ENCODE measurements around the gene BAIAP2L1.
"Not testable (repeated sequence)": the region's sequence is repeated elsewhere in the genome, so short reads cannot be mapped to it uniquely, and the experiment has no call there.

The BAIAP2L1 gene

DNA sequence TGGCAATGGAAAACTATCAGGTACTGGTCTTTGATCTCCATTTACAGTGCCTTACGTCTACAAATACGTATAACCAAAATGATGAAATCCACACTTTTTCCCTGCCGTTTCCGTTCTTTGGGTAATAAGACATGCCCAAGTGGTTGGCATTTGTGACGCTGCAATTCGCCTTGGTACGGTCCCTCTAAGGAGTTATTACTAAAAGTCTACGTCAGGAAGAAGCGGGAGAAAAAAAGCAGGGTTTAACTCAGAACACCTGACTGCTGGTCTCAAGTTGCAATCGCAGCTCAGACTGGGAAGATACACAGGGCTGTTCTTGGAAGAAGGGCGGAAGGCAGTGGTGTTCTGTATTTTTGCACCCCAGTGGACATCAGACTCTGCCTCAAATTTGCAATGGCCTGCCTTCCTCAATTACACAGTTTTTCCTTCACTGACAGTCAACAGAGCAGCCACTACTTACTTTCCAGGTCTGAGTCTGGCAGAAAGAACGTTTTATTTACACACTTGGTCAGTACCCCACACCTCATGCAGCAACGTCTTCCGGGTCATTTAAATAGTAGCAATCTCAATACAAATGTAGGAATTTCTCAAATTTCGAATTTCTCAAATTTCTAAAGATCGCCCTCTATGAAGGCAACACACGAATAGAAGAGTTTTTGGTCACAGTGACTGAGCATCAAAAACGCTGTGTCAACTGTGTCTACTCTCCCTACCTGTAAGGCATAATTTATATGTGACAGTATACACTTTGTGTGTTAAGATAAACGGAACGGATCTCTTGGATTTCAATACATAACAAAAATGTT lies 2.1 kb downstream of the BAIAP2L1 start:
- DNase-seq, result no peak

DNA sequence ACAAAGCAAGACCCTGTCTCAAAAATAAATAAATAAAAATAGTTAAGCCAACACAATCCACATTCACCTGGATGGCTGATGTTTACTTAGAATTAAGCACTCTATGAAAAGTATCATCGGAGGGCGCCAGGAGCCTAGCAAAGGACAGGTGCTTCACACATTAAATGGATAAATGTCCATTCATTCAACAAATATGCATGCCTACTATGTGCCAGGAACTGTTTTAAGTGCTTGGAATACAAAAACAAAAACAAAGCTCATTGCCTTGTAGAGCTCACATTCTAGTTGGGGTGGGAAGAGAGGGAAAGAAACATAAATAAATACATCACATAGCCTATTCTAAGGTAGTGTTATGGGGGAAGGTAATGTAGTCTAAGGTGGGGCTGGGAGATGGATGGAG lies 4.1 kb downstream of the BAIAP2L1 start:
- DNase-seq, result no peak

DNA sequence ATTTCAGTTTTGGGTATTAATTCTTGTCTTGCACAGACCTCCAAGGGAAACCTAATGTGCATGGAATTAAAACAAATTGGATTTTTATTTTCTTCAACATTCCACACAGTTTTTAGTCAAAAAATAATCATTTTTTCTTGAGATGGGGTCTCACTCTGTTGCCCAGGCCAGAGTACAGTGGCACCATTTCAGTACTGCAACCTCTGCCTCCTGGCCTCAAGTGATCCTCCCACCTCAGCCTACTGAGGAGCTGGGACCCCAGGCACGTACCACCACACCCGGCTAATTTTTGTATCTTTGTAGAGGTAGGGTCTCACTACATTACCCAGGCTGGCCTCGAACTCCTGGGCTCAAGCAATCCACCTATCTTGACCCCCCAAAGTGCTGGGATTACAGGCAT lies 4.9 kb downstream of the BAIAP2L1 start:
- DNase-seq, result no peak

DNA sequence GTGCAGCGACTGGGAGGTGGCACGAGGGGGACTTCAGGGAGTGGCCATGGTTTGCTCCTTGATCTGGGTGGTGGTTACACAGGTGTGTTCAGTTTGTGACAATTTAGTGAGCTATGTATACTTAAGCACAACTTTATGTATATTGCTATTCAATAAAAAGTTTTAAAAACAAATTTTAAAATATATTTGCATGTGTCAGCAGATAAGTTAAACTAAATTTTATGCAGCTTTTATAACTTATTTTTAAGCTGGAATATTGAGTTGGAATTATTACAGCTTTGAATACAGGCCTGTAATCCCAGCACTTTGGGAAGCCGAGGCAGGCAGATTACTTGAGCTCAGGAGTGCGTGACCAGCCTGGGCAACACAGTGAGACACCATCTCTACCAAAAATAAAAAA lies 5.4 kb downstream of the BAIAP2L1 start:
- no peak for DNase-seq

DNA sequence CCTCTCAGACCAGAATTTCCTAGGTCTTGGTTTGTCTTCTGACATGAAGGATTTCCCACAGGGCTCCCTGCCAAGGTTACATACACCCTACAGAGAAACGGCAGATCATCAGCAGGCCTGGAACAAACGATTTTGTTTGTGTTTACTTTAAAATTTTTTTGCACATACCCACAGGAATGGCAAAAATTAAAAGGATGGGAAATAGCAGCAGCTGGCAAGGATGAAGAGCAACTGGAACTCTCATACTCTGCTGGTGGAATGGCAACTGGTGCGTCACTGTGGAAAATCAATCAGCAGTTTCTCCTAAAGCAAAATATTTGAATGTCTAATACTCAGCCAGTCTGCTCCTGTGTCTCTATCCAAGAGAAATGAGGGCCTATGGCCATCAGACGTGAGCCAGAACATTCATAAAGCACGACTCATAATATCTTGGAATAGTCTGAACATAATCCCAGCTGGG lies 6.5 kb downstream of the BAIAP2L1 start:
- DNase-seq, result no peak

DNA sequence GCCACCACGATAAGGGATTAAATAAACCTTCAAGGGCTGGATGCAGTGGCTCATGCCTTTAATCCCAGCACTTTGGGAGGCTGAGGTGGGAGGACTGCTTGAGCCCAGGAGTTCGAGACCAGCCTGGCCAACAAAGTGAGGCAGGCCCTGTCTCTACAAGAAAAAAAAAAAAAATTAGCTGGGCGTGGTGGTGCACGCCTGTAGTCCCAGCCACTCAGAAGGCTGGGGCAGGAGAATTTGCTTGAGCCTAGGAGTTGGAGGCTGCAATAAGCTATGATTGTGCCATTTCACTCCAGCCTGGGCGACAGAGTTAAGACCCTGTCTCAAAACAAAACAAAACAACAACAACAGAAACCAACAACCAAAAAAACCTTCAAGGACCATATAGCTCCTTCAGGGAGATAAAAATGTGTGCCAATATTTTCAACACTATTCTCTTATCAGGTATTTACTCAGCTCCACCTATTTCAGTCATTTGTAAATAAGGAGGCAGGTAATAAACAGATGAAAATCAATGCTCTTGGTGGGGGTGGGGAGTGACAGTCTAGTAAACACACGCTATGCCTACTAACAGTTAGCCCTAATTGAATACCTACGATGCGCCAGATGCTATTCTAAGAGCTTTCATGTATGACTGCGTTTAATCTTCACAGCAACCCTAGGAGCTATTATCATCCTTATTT lies 13.2 kb downstream of the BAIAP2L1 start:
- DNase-seq, result no peak

DNA sequence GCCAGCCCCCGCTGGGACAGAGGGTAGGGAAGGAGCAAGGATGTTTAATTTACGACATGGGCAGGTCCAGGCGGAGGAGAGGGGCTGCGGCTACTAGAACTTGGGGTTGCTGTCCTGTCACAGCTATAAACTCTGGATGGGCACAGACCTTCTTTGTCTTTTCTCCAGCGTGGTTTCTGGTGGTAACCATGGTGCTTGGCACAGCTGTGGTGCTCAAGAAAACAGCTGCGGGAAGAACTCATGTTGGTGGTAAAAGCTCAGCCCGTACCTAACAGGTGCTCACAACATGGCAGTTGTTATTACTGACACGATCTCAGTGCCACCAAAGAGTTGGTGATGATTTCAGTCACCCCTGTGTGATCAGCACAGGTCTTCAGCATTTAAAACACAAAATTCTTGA lies 13.8 kb downstream of the BAIAP2L1 start:
- DNase-seq, result no peak

DNA sequence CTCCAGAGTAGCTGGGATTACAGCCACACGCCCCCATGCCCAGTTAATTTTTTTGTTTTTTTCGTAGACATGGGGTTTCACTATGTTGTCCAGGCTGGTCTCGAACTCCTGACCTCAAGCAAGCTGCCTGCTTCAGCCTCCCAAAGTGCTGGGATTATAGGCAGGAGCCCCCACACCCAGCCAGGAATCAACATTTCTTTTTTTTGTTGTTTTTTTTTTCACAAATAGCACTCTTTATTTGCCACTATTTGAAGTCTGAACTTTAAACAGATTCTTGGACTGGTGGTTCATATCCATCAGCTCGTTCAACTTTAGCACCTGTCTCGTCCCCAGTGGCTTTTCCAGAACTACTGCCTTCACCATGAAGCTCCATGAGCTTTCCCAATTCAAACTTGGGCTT lies 15.4 kb downstream of the BAIAP2L1 start:
- not testable (repeated sequence) for DNase-seq

DNA sequence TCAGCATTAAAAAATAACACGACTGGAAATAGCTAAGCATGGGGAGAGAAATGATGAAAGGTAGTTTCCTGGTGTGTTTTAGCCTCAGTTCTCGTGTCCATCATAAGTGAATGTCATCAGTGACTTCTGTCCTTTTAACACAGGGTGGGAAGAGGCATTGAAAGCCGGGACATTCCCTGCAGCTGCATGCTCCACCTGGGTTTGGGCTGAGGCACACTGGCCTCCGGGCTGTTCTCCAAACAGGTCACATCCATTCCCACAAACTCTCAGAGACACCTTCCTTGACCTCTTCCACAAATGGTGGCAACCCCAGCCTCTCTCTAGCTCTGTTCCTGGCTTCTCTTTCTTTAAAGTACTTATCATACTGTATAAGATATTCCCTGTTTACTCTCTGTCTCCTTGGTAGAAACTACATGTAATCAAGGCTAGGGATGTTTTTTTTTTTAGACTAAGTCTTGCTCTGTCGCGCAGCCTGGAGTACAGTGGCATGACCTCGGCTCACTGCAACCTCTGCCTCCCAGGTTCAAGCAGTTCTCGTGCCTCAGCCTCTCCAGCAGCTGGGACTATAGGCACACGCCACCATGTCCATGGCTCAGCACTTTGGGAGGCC lies 22.6 kb downstream of the BAIAP2L1 start:
- DNase-seq, result no peak

DNA sequence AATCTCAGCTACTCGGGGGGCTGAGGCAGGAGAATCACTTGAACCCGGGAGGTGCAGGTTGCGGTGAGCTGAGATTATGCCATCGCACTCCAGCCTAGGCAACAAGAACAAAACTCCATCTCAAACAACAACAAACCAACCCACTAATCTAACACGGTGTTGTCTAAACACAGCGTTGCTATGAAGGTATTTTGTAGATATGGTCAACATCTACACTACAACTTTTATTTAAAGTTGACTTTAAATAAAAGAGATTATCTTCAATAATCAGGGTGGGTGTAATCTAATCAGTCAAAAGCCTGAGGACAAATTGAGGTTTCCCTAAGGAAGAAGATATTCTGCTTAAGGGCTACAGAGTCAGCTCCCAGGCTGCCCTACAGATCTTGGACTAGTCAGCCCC lies 24.2 kb downstream of the BAIAP2L1 start:
- DNase-seq, result no peak

DNA sequence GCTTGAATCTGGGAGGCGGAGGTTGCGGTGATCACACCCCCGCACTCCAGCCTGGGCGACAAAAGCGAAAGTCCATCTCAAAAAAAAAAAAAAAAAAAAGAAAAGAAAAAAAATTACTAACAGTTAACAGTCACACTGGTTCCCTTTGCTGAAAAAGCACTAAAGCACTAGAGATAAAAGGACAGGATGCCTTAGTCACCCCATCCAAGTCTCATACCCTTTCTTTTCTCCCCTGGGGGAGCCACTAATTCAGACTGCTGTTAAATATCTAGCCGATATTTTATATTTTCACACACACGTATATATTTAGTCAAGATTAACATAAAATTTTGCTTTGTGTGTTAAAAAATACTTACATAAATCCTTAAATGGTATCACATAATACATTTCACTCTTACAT lies 25.2 kb downstream of the BAIAP2L1 start:
- DNase-seq, result no peak

DNA sequence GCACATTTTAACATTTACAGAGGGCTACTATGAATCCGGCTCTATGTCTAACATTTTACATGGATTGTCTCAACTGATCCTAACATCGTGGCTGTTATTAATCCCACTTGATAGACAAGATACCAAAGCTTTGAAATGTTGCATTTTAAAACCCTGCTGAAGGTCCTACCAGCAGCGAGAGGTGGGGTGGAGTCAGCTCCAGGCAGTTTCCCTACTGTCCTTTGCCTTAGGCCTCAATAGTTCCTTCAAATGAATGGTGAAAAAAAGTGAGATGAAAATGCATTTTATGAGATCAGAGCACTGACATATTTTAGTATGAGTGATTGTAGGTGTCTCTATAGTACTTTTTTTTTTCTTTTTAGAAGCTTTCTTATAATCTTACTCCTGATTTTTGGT lies 26.6 kb downstream of the BAIAP2L1 start:
- no peak for DNase-seq

DNA sequence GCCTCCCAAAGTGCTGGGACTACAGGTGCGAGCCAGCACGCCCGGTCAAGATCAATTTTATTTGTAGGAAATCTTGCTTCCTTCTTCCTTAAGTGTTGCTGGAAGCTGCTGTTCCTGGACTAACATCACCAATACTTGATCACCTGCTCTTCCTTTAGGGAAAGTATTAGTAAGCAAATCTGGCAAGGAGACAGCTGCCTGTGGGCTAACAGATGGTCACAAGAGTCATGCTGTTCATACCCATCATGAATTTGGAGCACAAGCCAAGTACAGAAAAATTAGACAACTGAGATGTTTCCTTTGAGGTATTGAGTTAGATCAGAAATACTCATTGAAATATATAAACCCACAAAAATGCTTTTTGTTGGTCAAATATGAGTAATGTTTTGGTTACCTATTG lies 27.9 kb downstream of the BAIAP2L1 start:
- no peak for DNase-seq

DNA sequence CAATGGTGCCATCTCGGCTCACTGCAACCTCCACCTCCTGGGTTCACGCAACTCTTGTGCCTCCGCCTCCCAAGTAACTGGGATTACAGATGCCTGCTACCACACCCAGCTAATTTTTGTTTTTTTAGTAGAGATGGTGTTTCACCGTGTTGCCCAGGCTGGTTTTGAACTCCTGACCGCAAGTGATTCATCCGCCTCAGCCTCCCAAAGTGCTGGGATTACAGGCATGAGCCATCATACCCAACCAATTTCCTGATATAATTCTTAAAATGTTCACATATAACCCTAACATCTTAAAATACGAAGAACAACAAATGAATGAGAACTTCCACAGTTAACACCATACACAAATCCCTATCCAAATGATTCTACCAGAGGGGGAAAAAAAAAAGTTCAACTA lies 31.2 kb downstream of the BAIAP2L1 start:
- peak; percentile 26 for DNase-seq

DNA sequence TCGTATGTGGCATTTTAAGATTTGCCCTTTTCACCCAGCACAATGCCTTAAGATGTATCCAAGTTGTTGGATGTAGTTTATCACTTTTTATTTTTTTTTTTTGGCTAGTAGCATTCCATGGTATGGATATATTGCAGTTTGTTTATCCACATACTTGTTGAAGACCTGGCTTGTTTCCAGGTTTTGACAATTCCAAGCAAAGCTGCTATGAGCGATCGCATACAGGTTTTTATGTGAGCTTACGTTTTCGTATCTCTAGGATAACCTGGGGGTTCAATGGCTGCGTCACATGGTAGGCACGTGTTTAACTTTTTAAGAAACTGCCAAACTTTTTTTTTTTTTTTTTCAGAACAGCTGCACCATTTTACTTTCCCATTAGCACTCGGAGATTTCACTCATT lies 32.2 kb downstream of the BAIAP2L1 start:
- DNase-seq, result no peak

DNA sequence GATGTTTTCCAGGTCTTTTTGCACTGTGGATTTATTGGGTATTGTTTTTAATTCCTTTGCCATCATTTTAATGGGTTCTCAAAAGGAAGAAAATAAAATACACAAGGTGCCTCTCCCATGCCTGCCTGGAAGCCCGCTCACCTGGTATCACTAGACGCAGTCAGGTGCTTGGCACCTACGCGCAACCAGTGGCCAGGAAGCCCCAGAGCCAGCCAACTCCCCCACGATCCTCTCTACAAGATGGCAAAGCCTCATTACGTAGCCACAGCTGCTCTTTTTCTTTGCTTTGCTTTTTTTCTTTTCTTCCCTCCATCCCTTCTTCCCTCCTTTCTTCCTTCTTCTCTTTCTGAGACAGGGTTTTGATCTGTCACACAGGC lies 34.3 kb downstream of the BAIAP2L1 start:
- no peak for DNase-seq

DNA sequence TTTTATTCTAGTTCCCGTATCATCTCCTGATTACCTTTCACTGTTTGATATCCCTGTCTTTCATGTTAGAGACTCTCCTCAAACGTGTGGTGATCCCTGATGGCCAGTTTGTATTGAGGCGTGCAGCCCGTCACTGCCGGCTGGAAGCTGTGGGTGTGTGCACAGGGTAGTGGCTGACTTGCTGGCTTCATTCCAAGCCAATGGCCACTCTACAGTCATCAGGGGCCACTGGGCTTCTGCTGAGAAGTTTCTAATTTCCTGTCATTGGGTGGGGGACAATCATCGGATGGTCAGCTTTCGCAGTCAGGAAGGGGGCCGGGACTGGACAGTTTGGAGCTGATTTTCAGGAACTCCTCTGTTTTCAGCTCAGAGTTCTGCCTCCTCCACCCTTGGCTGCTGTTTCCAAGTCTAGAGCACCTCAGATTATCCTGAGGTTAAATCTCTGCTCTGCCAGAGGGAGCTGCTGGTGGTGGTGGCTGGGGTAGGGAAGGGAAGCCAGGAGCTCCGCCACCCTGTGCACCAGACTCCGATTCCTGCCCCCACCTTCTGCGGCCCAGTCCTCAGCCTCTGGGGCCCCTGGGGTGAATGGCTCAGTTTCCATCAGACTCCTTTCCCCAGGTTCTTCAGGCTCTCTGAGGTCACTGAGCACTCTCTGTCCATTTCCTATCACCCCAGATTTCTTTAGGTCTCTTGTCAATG lies 34.9 kb downstream of the BAIAP2L1 start:
- DNase-seq, result no peak

DNA sequence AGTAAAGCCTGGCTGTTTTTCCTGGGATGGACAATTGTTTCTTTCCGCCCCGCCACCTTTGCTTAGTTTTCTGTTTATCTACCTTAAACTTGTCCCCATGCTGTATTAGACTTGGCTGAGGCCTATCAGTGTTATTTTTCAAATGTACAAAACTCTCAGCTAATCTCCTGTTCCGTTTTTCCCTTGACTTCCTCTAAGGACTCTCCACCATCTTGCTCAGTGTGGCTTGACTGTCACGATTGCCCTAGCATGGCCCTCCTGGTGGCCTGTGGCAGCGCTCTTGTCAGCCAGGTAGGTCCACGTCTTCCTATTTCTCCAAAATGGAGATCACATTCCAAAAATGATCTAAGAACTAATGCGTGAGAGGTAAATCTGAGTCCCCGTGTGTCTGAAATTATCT lies 36.7 kb downstream of the BAIAP2L1 start:
- no peak for DNase-seq

DNA sequence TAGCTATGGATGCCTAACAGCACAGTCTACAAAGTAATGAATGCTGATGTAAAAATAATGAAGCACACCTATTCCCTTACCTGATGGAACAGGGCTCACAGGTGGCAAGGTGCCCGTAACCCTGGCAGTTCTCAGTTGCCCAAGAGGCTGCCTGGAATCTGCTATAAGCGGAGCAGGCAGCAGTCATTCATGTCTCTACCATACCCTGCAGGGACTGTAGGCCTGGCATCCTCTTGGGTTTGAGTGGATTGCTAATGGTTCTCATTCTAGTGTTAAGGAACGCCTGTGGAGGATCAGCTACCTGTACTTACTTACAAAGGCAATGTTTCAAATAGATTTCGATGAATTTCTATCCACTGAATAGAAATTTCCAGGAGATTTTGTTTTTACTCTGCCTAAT lies 38.4 kb downstream of the BAIAP2L1 start:
- DNase-seq, result no peak

DNA sequence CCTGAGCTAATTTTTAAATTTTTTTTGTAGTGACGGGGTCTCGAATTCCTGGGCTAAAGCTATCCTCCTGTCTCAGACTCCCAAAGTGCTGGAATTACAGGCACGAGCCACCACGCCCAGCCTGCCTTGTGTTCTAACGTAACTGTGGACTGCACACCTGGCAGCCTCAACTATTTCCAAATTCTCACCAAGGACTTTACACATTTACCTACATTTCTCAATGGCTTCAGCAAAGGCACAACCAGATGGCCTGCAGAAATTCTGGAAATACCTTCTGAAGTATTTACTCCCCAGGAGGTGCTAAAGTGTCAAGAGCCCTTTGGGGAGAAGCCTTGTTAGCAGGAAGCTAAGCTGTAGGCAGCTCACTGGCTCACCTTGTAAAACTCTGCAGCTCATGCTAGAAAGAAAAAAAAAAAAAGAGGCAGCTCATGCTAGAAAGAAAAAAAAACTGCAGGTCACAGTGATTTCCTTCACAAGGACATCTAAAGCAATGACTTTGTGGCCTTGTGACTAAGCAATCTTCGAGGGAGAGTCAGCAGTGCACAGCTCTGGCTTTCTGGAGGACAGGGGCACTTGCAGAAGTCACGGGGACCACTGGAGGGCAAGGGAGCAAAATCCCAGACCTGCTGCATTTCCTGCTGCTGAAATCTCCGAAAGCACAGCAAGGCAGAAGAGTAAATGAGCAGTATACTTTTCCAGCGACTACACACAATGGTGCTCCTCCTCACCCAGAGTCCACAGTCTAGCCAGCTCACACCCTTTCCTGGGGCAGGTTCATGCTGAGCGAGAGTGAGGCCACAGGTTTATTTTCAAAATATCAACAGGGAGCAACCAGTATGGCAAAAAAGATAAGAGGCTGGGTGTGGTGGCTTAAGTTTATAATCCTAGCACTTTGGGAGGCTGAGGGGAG lies 40.4 kb downstream of the BAIAP2L1 start:
- DNase-seq, result no peak

DNA sequence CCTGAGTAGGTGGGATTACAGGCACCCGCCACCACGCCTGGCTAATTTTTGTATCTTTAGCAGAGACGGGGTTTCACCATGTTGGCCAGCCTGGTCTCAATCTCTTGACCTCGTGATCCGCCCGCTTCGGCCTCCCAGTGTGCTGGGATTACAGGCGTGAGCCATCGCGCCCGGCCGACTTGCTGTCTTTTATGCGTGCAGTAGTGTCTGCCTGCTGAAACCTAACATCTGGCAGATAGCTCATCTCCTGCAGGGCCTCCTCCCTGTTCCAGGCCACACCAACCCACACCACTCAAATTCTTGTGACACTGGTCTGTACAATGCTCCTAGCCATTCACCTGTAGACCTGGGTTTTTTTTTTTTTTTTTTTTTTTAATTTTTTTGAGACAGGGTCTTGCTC lies 41.5 kb downstream of the BAIAP2L1 start:
- no peak for DNase-seq

DNA sequence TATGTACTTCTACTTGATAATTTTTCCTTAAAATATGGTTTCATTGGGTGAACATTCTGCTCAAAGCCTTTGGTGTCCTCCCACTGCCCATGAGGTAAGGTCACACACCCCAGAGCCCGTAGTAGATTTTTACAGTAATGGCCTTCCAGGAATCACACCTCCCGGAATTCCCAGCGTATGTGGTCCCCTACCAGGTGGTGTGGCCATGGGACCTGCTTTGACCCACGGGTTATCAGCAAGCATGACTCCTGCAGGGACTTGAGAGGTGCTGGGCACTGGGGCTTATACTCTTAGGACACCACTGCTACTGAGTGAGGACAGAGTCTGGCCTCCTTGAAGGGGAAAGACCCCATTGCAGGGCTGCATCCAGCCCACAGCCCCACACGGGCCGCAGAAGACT lies 42.2 kb downstream of the BAIAP2L1 start:
- no peak for DNase-seq

DNA sequence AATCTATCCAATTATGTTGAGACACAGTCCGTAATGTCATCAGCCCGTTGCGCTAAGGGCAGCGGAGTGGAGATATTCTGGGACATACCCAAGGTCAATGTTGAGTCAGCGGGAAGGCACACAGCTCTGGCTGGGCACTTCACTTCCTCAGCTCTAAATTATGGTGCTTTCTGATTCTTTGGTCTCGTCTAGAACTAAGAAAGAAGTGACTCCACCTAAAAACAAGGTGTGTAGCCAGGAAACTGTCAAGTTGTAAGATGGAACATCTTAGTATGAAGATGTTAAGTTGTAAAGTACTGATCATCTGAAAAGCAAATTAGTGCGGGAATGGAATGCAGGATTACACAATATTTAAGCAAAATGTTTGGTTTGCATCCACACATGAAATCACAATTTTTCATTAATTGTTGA lies 43.1 kb downstream of the BAIAP2L1 start:
- DNase-seq, result peak; percentile 45
